DMS79 (cell line): ENCODE measurements around the gene CARD16.
"Not testable (repeated sequence)": the region's sequence is repeated elsewhere in the genome, so short reads cannot be mapped to it uniquely, and the experiment has no call there.

Experiments used
- DNase-seq: peaks from one replicate; lab custom pipeline; 2025; lab: John Stamatoyannopoulos, UW

Gene CARD16

DNA sequence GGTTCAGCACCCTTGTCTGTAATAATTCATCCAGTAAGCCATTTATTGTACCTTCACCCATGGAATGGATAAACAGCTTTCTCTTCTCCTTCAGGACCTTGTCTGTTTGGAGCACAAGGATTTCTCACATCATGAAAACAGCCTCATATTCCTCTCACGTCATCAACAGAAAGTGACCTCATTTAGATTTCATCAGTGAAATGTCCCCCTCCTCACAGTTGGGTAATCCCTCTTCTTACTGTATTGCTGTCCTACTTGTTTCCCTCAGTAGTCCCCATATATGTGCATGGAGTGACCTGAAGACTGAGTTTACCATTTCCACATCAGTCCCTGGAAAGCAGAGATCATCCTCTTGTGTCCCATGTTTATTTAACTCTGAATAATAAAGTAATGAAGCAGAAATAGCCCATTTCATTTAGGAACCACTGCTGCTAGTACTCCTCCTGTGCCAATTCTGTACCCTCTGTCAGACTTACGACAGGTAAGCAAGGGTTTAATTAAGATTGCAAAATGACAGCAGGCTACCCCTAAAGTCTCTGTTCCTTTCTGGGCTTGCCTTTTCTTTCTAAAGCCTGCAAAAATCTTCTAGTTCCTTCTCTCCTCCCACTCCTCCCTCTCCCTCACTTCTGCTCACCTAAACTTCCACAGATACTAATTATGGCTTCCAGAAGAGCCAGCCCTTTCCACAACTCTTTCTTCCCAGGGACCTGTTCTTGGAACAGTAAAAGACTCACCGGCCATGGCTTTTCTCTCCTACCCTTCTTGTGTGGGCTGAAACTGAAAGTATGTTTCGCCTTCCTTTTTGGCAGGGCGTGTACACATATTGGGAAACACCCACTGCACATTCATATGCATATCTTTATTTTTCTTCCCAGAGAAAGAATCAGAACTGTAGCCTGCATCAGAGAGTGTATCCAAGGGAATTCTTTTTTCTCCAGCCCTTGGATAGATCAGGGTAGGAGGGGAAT, at the start of gene CARD16:
TSS of gene CARD16 (minus strand) at position 779 of the 968 bp plus-strand sequence. CDS start at position 741, 38 bp downstream.
- not testable (repeated sequence) for DNase-seq

DNA sequence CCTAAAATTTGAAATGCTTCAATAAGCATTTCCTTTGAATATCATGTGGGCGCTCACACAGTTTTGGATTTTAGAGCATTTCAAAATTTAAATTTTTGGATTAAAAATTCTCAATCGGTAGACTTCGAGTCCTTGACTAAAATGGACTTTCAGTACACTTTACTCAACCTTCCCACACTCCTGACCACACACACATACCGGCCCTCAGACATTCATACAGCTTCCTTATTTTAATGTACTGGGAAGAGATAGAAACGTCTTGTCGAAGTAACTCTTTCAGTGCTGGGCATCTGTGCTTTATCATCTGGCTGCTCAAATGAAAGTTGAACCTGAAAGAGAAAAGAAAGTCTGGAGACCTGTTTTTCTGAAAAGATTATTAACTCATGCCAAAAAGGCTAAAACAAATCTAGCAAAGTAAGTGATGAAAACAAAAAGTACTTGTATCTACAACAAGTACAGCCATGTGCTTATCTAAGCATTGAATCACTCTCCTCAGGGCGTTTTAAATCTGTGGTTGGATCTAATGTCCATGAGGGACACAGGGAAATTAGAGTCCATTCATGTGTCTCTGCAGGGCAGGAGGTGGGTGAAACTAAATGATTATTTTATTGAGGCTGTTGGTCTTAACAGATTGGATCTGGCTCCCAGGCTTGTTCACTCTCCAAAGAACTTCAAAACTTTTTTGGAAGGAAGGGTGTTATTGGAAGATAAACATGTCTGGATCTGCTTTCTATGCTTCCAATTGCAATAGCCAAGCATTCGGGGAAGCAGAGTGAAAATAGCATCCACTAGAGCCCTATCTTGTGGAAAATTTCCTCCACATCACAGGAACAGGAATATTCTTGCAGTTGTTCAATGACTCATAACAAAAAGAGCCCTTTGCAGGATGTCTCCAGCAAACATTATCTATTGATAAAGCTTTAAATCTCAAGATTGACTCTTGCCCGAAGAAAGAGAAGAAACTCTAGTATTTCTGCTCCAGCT, 47.4 kb upstream of the CARD16 start:
- DNase-seq: no peak

DNA sequence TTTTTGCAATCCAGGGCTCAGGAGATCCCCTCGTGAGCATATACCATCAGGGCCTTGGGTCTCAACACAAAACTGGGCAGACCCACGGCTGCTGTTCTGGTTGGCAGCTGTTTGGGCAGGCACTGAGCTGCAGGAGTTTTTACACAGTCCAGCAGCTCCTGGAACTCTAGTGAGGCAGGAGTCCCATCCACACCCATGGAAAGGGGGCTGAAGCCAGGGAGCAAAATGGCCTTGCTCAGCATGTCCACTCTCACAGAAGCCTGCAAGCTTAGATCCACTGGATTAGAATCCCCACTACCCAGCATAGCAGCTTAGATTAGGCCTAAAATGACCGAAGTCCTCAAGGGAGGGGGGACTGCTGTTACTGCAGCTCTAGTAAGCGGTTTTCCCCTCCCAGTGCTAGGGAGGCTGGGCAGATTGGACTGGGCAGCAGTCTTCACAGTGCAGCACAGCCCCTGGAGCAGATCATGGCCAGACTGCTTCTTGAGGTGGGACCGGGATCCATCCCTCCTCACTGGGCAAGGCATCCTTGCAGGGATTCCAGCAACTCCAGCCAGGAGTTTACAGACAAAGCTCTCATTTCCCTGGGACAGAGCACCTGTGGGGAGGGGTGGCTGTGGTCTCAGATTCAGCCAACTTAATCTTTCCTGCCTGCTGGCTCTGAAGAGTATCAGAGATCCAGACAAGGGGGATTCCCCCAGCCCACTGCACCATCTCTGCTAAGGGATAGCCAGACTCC, 36.4 kb upstream of the CARD16 start:
- DNase-seq: no peak

DNA sequence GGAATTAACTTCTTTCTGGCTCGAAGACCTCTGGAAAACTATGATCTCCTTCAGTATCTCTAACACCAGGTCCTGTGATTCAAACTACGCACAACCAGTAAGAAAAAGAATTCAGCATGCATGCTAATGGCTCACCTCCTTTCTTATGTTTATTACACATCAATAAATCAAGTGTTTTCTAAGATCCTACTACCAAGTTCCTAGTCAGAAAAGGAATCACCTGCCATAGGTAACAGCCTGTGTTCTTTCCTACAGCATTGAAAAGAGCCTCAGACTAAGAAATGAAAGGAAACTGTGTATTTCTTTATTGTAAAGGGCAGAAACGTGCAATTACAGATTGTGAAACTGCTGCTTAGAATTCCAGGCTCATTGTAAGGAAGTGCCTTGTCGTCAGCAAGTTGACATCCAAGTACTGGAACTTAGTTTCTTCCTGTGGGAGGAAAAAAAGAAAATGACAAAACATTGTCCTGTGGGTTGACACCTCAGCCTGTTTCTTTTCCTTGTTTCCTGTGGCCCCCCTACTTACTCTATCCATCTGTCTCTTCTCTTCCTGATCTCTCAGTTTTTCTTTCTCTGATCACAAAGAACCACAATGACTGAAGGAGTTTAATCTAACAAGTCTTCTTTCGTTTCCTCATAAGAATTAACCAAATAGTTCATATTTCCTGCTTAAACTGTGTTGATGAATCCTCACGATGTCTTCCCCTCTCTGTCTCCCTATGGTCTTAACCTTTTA, 35.2 kb upstream of the CARD16 start:
- DNase-seq: not testable (repeated sequence)

DNA sequence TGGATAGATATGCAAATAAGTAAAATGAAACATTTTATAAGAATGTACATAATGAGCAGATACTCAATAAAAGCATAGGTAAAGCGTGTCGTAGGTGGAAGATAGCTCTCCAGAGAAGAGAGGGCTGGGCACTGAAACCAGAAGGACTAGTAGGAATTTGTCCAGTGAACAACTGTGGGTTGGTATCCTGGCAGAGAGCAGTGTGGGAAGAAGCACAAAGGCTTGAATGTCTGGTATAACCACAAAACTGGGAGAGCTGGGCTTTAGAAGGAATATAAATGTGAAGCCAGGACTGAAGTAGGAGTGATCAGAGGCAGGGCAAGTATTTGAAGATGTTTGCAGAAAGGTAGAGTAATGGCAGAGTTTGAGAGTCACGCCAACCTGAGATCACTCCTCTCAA, 33.1 kb upstream of the CARD16 start:
- DNase-seq: no peak

DNA sequence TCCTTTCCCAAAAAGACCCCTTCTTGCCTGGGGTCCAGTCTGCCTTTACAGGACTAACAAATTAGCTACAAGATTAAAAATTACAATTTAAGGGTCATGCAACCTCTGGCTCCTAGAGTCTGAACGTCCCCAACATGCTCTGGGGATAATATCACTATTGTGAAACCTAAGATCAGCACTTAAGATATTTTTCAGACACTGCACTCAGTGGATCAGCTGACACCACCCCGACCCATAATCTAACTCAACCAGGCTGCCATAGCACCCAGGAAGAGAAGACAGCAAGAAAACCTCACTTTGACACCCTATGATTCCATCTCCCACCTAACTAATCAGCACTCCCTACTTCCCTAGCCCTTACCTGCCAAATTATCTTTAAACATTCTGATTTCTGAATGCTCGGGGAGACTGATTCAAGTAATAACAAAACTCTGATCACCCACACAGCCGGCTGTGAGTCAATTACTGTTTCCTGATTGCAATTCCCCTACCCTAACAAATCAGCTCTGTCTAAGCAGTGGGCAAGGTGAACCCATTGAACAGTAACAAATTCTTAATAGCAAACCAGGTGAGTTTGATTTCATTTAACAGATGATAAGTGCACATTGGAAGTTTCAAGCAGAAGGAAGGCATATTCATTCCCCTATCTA, 32.1 kb upstream of the CARD16 start:
- DNase-seq: not testable (repeated sequence)

DNA sequence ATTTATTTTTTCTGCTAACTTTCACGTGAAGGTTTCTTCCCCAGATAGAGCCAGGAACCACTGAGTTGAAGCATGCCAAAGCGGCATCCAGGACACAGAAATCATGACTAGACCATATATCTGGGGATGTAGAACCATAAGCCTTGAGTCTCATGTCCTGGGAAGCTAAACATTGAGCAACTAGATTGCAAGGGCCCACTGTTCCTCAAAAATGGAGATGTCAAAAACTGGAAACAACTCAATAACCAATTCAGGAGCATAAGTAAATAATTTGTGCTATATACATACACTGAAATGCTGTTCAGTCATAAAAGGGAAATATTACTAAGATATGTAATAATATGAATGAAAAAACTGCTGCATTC, 29.0 kb upstream of the CARD16 start:
- DNase-seq: no peak

DNA sequence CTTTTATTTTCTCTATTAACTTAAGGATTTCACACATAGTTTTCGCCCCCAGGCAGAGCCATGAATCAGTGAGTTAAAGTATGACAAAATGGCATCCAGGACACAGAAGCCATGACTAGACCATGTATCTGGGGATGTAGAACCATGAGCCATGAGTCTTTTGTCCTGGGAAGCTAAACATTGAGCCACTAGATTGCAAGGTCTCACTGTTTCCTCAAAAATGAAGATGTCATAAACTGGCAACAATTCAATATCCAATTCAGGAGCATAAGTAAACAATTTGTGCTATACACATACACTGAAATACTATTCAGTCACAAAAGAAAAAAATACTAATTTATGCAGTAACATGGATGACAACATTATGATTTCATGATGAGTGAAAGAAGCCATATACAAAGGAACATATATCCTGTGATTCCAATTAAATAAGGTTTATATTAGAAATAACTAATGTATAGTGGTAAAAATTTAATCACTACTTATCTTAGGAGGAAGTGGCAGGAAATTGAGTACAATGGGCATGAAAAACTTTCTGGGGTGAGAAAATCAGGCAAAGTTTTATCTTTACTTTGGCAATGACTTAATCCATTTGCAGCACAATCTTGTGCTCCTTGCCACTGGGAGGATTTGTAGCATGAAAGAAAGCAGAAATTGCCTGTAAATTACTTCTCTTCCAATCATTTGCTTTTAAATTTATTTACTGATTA, 28.5 kb upstream of the CARD16 start:
- DNase-seq: no peak

DNA sequence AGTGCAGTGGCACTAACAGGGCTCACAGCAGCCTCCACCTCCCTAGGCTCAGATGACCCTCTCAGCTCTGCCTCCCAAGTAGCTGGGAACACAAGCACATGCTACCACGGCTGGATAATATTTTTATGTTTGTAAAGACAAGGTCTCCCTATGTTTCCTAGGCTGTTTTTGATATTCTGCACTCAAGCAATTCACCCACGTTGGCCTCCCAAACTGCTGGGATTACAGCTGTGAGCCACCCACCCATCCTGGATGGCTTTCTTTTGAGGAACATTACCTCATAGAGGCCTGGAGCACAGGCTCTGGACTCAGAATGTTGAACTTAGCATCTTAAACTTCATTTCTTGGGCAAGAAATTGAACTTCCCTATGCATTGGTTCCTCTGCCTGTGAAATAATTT, 26.9 kb upstream of the CARD16 start:
- not testable (repeated sequence) for DNase-seq

DNA sequence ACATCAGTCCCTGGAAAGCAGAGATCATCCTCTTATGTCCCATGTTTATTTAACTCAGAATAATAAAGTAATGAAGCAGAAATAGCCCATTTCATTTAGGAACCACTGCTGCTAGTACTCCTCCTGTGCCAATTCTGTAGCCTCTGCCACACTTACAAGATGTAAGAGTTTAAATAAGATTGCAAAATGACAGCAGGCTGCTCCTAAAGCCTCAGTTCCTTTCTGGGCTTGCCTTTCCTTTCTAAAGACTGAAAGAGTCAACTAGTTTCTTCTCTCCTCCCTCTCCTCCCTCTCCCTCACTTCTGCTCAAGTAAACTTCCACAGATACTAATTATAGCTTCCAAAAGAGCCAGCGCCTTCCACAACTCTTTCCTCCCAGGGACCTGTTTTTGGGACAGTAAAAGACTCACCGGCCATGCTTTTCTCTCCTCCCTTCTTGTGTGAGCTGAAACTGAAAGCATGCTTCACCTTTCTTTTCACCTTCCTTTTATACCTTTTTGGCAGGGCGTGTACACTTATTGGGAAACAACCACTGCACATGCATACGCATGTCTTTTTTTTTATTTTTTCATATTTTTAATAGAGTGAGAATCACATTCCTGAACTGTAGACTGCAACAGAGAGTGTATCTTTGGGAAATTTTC, 26.1 kb upstream of the CARD16 start:
- DNase-seq: no peak

DNA sequence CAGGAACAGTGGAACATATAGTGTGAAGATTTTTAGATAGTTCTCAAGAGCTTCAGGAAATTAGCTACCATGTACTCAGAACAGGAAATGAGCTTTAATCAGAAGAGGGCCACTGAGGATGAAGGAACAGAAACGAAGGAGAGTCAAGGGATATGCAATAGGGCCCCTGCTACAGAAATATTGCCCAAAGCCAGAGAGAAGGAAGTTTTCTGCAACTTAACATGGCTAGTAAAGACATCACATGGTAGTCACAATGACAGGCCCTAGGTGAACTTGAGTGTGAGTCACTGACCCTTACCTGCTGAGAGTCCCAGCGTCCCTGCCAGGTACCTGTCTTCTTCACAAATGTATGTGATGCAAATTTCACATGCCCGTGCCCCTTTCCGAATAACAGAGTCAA, 25.2 kb upstream of the CARD16 start:
- DNase-seq: no peak

DNA sequence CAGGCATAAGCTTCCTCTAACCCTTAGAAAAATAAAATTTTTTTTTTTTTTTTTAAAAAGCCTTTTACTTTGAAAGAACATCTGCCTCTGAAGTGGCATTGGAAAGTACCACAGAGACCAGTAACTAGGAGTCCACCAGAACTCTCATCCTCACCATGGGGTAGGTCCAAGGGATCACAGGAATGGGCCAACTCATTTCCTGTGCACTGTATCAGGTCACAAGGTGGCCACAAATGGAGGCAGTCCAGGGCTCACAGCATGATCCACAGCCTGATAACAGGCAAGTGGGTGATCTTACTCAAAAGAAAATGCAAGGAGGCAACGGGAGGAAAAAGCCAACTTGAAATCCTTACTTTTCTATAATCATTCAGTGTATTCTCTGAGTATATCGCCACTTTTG, 24.6 kb upstream of the CARD16 start:
- not testable (repeated sequence) for DNase-seq

DNA sequence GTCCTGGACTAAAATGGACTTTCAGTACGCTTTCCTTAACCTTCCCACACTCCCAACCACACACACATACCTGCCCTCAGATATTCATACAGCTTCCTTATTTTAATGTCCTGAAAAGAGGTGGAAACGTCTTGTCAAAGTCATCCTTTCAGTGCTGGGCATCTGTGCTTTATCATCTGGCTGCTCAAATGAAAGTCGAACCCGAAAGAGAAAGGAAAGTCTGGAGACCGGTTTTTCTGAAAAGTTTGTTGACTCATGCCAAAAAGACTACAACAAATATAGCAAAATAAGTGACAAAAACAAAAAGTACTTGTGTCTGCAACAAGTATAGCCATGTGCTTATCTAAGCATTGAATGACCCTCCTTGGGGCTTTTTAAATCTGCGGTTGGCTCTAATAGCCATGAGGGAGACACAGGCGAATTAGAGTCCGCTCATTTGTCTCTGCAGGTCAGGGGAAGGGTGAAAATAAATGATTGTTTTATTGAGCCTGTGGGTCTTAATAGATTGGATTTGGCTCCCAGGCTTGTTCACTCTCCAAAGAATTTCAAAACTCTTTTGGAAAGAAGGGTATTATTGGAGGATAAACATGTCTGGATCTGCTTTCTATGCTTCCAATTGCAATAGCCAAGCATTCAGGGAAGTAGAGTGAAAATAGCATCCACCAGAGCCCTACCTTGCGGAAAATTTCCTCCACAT, 18.3 kb upstream of the CARD16 start:
- DNase-seq: not testable (repeated sequence)

DNA sequence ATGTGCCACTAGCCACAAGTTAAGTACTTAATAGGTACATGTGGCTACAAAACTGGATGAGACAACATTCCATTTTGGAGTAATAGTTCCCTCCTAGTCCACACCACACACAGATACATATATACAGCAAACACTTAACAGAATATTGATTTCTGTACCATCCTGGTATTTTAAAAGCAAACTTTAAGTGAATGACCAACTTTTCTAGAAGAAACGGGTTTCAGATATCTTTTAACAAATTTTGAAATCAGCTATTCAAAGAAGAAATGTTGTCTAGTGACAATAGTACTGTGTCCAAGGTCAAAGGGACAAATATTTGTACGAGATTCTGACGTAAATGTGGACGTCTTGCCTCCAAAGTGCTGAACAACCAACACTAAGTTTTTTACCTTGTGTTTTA, 12.3 kb upstream of the CARD16 start:
- no peak for DNase-seq

DNA sequence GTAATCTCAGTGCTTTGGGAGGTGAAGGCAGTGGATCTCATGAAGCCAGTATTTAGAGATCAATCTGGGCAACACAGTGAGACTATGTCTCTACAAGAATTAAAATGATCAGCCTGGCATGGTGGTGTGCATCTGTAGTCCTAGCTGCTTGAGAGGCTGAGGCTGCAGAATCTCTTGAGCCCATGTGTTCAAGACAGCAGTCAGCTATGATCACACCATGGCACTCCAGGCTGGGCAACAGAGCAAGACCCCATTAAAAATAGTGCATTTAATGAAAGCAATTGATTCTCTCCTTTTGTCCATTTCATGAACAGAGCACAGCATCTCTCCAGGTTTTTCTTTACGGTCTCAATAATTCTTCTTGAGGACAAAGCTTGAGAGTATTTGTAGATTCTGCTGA, 11.3 kb upstream of the CARD16 start:
- DNase-seq: no peak

DNA sequence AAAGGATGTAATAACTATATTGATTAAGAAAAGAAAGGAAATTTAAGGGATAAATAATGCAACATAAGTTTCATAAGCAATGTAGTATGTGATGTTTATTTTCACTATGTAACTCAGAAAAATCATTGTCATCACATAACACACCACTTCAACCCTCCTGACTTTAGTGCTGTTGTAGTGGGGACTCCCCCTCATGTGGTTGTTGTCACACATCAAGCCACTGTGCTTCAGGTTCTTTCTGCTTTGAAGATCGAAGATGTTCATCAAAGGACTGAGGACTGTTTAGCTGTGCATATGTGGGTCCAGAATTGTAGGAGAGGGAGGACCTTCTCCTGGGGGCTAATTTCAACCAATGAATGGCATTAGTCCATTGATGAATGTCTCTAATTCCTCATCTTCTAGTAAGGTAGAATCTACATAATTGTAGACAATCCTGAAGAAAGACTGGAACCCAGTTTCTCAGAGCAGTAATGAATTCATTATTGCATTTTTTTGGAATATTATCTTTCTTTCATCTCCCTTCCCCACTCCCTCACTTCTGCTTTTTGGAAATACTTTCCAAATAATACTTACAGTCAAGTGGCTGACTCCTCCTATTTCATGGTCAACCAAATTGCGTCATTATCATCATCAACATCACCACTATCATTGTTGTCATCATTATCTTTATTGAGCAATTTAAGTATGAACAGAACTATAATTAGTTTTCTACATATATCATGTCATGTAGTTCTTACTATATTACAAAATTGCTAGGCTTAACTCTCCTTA, 9.8 kb upstream of the CARD16 start:
- no peak for DNase-seq

DNA sequence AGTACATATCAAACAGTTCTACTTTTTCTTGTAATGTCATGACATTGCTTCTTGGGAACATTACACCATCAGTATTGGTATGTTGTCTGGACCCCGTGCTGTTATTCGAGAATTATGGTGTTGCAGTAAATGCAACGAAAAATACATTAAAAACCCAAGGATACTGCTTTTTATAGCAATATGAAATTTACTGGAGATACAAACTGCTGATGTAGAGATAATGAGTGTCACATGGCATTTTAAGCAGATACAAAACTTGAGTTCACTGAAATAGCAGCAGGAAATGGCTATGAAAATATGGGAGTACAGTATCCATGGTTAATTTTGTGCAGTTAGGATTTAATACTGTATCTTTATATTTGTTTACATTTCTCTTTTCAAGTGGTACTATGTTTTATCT, 7.4 kb upstream of the CARD16 start:
- no peak for DNase-seq

DNA sequence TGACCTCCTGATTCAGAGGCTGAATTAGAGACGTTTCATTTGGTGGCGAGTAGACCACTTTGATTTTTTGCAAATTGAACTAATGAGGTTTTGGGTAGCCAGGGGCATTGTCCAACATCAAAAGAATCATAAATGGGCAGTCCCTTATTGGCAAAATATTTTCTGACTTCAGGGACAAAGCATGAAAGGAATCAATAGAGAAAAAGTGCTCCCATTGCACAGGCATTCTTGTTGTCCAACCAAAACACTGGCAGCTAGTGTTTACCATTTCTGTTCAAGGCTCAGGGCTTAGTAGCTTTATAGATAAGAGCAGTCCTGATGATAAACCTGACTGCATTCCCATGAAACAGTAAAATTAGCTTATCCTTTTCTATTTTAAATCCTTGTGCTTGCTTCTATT, 6.4 kb upstream of the CARD16 start:
- DNase-seq: no peak
